B cell (primary cell): ENCODE results near the gene EIF4A2. TPM values are rescaled to one million over a fixed set of nuclear protein-coding genes. Genes with fewer than 3 reads are reported as not detected.

Source experiments
- ATAC-seq: fragments of 200-7000 bp; cut with Tn5 transposase; one replicate; pipeline ENCODE4 v1.10.0; 2021; ENCODE audit warnings: low read depth, mild to moderate bottlenecking, moderate number of reproducible peaks, moderate library complexity
- CTCF ChIA-PET: fragments of 350-600 bp; sonication (Branson Sonifier 250); formaldehyde crosslinking; loops from one replicate; lab custom pipeline; 2021; ENCODE audit warnings: antibody characterized with exemption, inconsistent platforms; lab: Charles Lee
- POLR2A ChIA-PET: fragments of 350-600 bp; sonication (Branson Sonifier 250); formaldehyde crosslinking; loops from one replicate; lab custom pipeline; 2021; ENCODE audit warnings: antibody characterized with exemption; lab: Charles Lee
- DNase-seq: peaks from one replicate; pipeline ENCODE4 v3.0.0; 2013
- H2AFZ ChIP-seq: 2 replicates; pipeline ENCODE4 v1.6.1; 2012; ENCODE audit warnings: mild to moderate bottlenecking, low read depth, low read length; ENCODE audit not compliant: insufficient read depth, poor library complexity, severe bottlenecking
- H3K27ac ChIP-seq, 2 donors: 1 replicate in 1 of 2; 2 replicates in 1 of 2; pipeline ENCODE4 v1.5.1; 2012 to 2013; ENCODE audit warnings: low read length in 2 of 2, mild to moderate bottlenecking in 2 of 2, moderate library complexity in 1 of 2
- H3K27me3 ChIP-seq, 4 experiments: fragments of 200-600 bp in 1 of 4; sonication (generic) in 1 of 4; replicated peaks in 1 of 4; 1 replicate in 2 of 4; 2 replicates in 2 of 4; pipeline versions ENCODE4 v1.6.1 to v1.7.0; 2013 to 2016; ENCODE audit warnings: low read length in 3 of 4, mild to moderate bottlenecking in 2 of 4, mixed read lengths in 1 of 4, moderate library complexity in 1 of 4; ENCODE audit not compliant: insufficient read depth in 4 of 4, control insufficient read depth in 3 of 4; ENCODE audit errors: control extremely low read depth in 1 of 4
- H3K36me3 ChIP-seq, 2 experiments: replicated peaks in 1 of 2; 1 replicate in 1 of 2; 2 replicates in 1 of 2; pipeline versions ENCODE4 v1.6.1 to v1.7.1; 2013; ENCODE audit warnings: low read length in 1 of 2; ENCODE audit not compliant: insufficient read depth in 2 of 2, control insufficient read depth in 1 of 2; ENCODE audit errors: control extremely low read depth in 1 of 2, extremely low read depth in 1 of 2
- H3K4me1 ChIP-seq, 2 donors: fragments of 200-600 bp in 1 of 2; sonication (generic) in 1 of 2; 1 replicate in 1 of 2; 2 replicates in 1 of 2; pipeline versions ENCODE4 v1.5.1 to v1.6.1; 2013 to 2017; ENCODE audit warnings: low read length in 2 of 2; ENCODE audit not compliant: control insufficient read depth in 2 of 2, insufficient read depth in 2 of 2
- H3K4me2 ChIP-seq: replicated peaks from 2 replicates; pipeline ENCODE3; 2012; ENCODE audit warnings: mild to moderate bottlenecking, low read depth, low read length; ENCODE audit not compliant: poor library complexity, severe bottlenecking
- H3K4me3 ChIP-seq, 5 experiments: fragments of 200-600 bp in 1 of 5; sonication (generic) in 1 of 5; 1 replicate in 3 of 5; 2 replicates in 2 of 5; pipeline versions ENCODE4 v1.5.1 to v1.7.0; 2011 to 2016; ENCODE audit warnings: low read length in 4 of 5, mild to moderate bottlenecking in 4 of 5, low read depth in 2 of 5, control low read depth in 1 of 5, moderate library complexity in 1 of 5; ENCODE audit not compliant: insufficient read depth in 1 of 5; ENCODE audit errors: control extremely low read depth in 1 of 5, extremely low read depth in 1 of 5
- H3K79me2 ChIP-seq: fragments of 200-600 bp; sonication (generic); one replicate; pipeline ENCODE4 v1.6.0; 2016; ENCODE audit warnings: low read length; ENCODE audit not compliant: control insufficient read depth, insufficient read depth
- H3K9ac ChIP-seq: fragments of 200-600 bp; sonication (generic); 2 replicates; pipeline ENCODE4 v1.6.1; 2017; ENCODE audit warnings: mild to moderate bottlenecking, low read length, moderate library complexity
- H3K9me3 ChIP-seq, 3 donors: one replicate each; pipeline versions ENCODE4 v1.6.1 to v1.7.1; 2013; ENCODE audit warnings: low read length in 2 of 3; ENCODE audit not compliant: control insufficient read depth in 2 of 3, insufficient read depth in 1 of 3; ENCODE audit errors: control extremely low read depth in 1 of 3
- H4K20me1 ChIP-seq: 2 replicates; pipeline ENCODE4 v1.6.0; 2012; ENCODE audit warnings: mild to moderate bottlenecking, low read length; ENCODE audit not compliant: insufficient read depth, control insufficient read depth, poor library complexity, severe bottlenecking
- H3K27ac Mint-ChIP-seq: one replicate; pipeline ENCODE4 v1.8.0; 2021; ENCODE audit warnings: mixed read lengths
- H3K27me3 Mint-ChIP-seq: one replicate; pipeline ENCODE4 v1.8.0; 2021; ENCODE audit warnings: mixed read lengths
- H3K4me1 Mint-ChIP-seq: one replicate; pipeline ENCODE4 v1.8.0; 2021; ENCODE audit warnings: mixed read lengths
- H3K4me3 Mint-ChIP-seq: one replicate; pipeline ENCODE4 v1.8.0; 2021; ENCODE audit warnings: mixed read lengths
- H3K9me3 Mint-ChIP-seq: one replicate; pipeline ENCODE4 v1.8.0; 2022; ENCODE audit warnings: mixed read lengths; ENCODE audit not compliant: insufficient read depth
- EZH2 ChIP-seq: IDR thresholded peaks from 2 replicates; pipeline ENCODE4 v1.6.1; 2012; ENCODE audit warnings: borderline replicate concordance, low read depth, mild to moderate bottlenecking, moderate library complexity, low read length; ENCODE audit not compliant: insufficient read depth, poor library complexity, severe bottlenecking
- WGBS: methylation state at CpG from one replicate; pipeline ENCODE4 v1.1.5; 2013; ENCODE audit warnings: missing lambda C conversion rate; ENCODE audit not compliant: insufficient coverage; 5-methylcytosine and 5-hydroxymethylcytosine counted together
- intact Hi-C: fragments of 100-400 bp; cut with micrococcal nuclease; formaldehyde crosslinking; loops from one replicate; pipeline ENCODE4 v1.10.0; 2022
- polyA plus RNA-seq: library from polyadenylated mRNA; depleted of rRNA; stranded (reverse); fragments of >200 nt; gene quantifications from 2 replicates; pipeline ENCODE4 v1.2.3, GENCODE V29; 2012
- total RNA-seq, 2 donors: library from RNA; stranded (reverse); fragments of 120-200 nt in 1 of 2; gene quantifications; 1 replicate in 1 of 2; 2 replicates in 1 of 2; pipeline versions ENCODE4 v1.2.3 to v1.2.4, GENCODE V29; 2013 to 2022

EIF4A2 gene
- total and polyA plus RNA-seq, 2 donors (not counting 1 experiment from before 2014, with no cell fraction given): 506 to 547 TPM

- peak overlapping the region in 1 of 2 donors; percentile 61 for H3K27ac ChIP-seq
- DNase-seq (peak; percentile 29), ATAC-seq (no peak)
- peaks cover 23% of the 10 kb centered on the region for H3K79me2 ChIP-seq
- peaks cover 33 to 35% of the 10 kb centered on the region in 2 donors for H3K4me1 ChIP-seq
- no peaks in the 10 kb centered on the region for H3K9me3 ChIP-seq
- no peak overlapping the region for H2AFZ ChIP-seq
- Mint-ChIP-seq H3K4me1 (peaks cover 51% of the 10 kb centered on the region), H3K9me3 (no peaks in the 10 kb centered on the region), H3K27ac (no peak overlapping the region), H3K27me3 (no peaks in the 10 kb centered on the region), H3K4me3 (no peak overlapping the region)
- peaks cover 12 to 81% of the 10 kb centered on the region in 2 experiments for H3K36me3 ChIP-seq
- intact Hi-C loops: loop anchor here (5.0 to 10.0 kb wide), 2 partner anchors 143 to 1205 kb away; partner anchors contain the start of genes SENP2 and ST6GAL1
- no peaks in the 10 kb centered on the region for H3K27me3 ChIP-seq
- H3K4me3 ChIP-seq: no peak overlapping the region
- H4K20me1 ChIP-seq: peaks cover 58% of the 10 kb centered on the region
- WGBS: 57% methylated on average over 1 of the region's 4 CpGs
- H3K9ac ChIP-seq: no peak overlapping the region
- POLR2A ChIA-PET: no interaction called here
- TF ChIP-seq EZH2: no peak
- CTCF ChIA-PET: interaction anchor here (1.3 kb wide), 1 partner anchor 16 kb away, joined by 3 read pairs; the partner anchor contains the start of gene RFC4
- no peak overlapping the region for H3K4me2 ChIP-seq
These were observed 6.3 kb downstream of the EIF4A2 start for GRCh38 chr3:186789554-186790260.

DNA sequence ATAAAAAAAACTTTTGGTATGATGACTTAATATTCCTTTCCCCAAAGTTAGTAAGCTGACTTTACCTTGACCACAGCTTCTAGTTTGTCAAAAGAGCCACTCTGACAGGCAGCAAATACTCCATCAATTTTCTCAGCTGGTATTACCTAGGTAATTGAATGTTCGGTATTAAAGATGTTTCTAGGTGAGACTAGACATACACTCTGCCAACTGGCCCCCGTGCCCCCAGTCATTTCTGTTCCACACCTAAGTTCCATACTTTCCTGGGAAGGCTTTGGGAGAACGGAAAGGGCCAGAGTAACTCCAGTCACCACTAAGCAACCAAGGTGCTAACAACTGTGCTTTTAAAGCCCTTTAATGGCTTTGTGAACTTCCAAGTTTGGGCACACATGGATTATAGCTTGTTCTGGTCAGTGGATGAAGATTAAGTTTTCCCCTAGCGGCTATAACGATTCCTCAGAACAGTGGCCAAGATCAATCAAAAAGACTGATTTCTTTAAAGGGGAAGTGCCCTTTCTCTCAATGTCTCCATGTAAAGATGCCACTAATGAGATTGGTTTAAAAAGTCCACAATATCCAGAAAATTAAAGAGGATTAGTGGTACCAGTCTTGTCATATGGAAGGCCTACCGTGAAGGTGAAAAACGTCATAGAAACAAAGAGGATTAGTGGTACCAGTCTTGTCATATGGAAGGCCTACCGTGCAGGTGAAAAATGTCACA is 7.0 kb downstream of the EIF4A2 start:
- intact Hi-C loops: no loop called here
- Histone ChIP-seq H3K79me2 (peaks cover 16% of the 10 kb centered on the region), H3K4me3 (no peak overlapping the region), H3K36me3 (peaks cover 12 to 74% of the 10 kb centered on the region in 2 experiments), H3K9me3 (no peaks in the 10 kb centered on the region), H3K9ac (no peak overlapping the region), H3K4me1 (peaks cover 26 to 28% of the 10 kb centered on the region in 2 donors), H2AFZ (no peak overlapping the region), H3K27ac (peak overlapping the region in 1 of 2 donors; percentile 61), H3K27me3 (no peaks in the 10 kb centered on the region), H3K4me2 (no peak overlapping the region), H4K20me1 (peaks cover 51% of the 10 kb centered on the region)
- WGBS: 82% methylated on average over 3 of the region's 8 CpGs
- Mint-ChIP-seq H3K9me3 (no peaks in the 10 kb centered on the region), H3K27ac (peak overlapping the region; percentile 32), H3K4me1 (peaks cover 44% of the 10 kb centered on the region), H3K27me3 (no peaks in the 10 kb centered on the region), H3K4me3 (no peak overlapping the region)
- DNase-seq (peak; percentile 29), ATAC-seq (no peak)
- CTCF ChIA-PET: no interaction called here
- POLR2A ChIA-PET: interaction anchor here (0.9 kb wide), 1 partner anchor 18 kb away, joined by 4 read pairs; no protein-coding TSS in a partner anchor
- no peak for TF ChIP-seq EZH2
